ENCODE measurements around the gene DES.

Gene DES

GRCh38 chr2:219458996-219459395 lies 40.8 kb downstream of the DES start:
- DNase-seq (ENCODE audit: low read depth) = no peak
- TF ChIP-seq, protein P1, sequence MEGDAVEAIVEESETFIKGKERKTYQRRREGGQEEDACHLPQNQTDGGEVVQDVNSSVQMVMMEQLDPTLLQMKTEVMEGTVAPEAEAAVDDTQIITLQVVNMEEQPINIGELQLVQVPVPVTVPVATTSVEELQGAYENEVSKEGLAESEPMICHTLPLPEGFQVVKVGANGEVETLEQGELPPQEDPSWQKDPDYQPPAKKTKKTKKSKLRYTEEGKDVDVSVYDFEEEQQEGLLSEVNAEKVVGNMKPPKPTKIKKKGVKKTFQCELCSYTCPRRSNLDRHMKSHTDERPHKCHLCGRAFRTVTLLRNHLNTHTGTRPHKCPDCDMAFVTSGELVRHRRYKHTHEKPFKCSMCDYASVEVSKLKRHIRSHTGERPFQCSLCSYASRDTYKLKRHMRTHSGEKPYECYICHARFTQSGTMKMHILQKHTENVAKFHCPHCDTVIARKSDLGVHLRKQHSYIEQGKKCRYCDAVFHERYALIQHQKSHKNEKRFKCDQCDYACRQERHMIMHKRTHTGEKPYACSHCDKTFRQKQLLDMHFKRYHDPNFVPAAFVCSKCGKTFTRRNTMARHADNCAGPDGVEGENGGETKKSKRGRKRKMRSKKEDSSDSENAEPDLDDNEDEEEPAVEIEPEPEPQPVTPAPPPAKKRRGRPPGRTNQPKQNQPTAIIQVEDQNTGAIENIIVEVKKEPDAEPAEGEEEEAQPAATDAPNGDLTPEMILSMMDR (conservative IDR thresholded peaks at IDR 0.05; ENCODE audit: low read length) = no peak
- H3K4me3 ChIP-seq (ENCODE audit: low read length) = no peak overlapping the region

GRCh38 chr2:219459460-219460311 lies 41.5 kb downstream of the DES start:
- DNase-seq (ENCODE audit: low read depth) = peak; percentile 57
- no peak overlapping the region for H3K4me3 ChIP-seq (ENCODE audit: low read length)
- TF ChIP-seq, protein P1 (conservative IDR thresholded peaks at IDR 0.05; ENCODE audit: low read length) = peak; percentile 95

DNA sequence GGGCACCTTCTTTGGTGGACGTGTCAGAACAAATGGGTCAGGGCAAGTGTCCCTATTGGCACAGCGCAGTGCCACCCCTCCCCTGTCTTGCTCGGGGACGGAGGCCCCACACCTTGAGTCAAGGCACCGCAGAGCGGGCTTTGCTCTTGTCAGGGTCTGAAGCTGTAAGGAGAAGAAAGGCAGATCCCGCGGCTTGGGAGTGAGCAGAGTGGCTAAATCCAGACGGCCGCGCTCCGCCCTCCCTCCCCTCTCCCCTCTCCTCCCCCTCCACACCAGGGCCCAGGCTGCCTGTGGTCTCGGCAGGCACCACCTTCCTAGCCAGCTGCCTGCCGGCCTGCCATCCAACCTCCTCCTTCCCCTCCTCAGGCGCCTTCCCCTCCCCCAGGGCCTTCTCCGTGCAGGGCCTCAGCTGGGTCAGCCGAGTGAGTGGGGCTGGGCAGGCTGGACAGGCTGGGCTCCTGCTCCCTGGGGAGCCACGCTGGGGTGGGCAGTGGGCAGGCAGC lies 42.3 kb downstream of the DES start:
- H3K4me3 ChIP-seq (ENCODE audit: low read length) = peak overlapping the region; percentile 9

GRCh38 chr2:219461047-219461514 lies 42.9 kb downstream of the DES start:
- DNase-seq (ENCODE audit: low read depth) = peak; percentile 15
- TF ChIP-seq, protein P1 (conservative IDR thresholded peaks at IDR 0.05; ENCODE audit: low read length) = no peak
- no peak overlapping the region for H3K4me3 ChIP-seq (ENCODE audit: low read length)

More for the DNA sequence above, 42.3 kb downstream of the DES start:
- DNase-seq (ENCODE audit: low read depth) = peak; percentile 70
- TF ChIP-seq, protein P1 (conservative IDR thresholded peaks at IDR 0.05; ENCODE audit: low read length) = no peak

- TF ChIP-seq, protein P1 (conservative IDR thresholded peaks at IDR 0.05; ENCODE audit: low read length) = no peak
- H3K4me3 ChIP-seq (ENCODE audit: low read length) = no peak overlapping the region
- no peak for DNase-seq (ENCODE audit: low read depth)
These were observed 43.5 kb downstream of the DES start for GRCh38 chr2:219461669-219462068.

DNA sequence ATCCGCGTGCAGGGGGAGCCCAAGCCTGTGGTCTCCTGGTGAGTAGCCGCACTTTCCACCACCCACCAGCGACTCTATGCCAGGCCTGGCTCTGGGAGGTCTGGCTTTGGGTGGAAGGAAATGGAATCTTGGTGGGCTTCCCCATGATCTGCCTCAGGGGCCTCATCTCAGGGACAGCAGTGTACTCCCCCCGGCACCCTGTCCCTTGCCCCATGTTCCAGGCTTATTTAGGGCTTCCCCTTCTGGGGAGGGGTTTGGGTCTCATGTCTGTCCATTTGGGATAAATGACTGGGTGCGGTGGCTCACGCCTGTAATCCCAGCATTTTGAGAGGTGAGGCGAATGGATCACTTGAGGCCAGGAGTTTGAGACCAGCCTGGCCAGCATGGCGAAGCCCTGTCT lies 44.2 kb downstream of the DES start:
- no peak overlapping the region for H3K4me3 ChIP-seq (ENCODE audit: low read length)
- no peak for DNase-seq (ENCODE audit: low read depth)
- TF ChIP-seq, protein P1 (conservative IDR thresholded peaks at IDR 0.05; ENCODE audit: low read length) = no peak
